ENCODE data around the gene RNF157.
A peak's percentile ranks its signal among the peaks of the same experiment; 100 is the strongest.

Gene RNF157

GRCh38 chr17:76197911-76198310, 42.4 kb downstream of the RNF157 start:
- DNase-seq (ENCODE audit: extremely low spot score), result no peak
- ChIA-PET CTCF (no interaction called here), POLR2A (no interaction called here)
- TF ChIP-seq SUZ12 (IDR thresholded peaks at IDR 0.05) (no peak), FOXK2 (IDR thresholded peaks at IDR 0.05) (no peak), FOXA1 (IDR thresholded peaks at IDR 0.05) (no peak), ELF4 (IDR thresholded peaks at IDR 0.05) (no peak), ZNF384 (IDR thresholded peaks at IDR 0.05) (no peak), NFRKB (IDR thresholded peaks at IDR 0.05) (no peak), L3MBTL2 (conservative IDR thresholded peaks at IDR 0.05) (no peak), HDGF (IDR thresholded peaks at IDR 0.05; ENCODE audit: borderline replicate concordance) (no peak), SP1 (IDR thresholded peaks at IDR 0.05) (no peak), TARDBP (IDR thresholded peaks at IDR 0.05) (no peak)
- TF ChIP-seq, protein P1, sequence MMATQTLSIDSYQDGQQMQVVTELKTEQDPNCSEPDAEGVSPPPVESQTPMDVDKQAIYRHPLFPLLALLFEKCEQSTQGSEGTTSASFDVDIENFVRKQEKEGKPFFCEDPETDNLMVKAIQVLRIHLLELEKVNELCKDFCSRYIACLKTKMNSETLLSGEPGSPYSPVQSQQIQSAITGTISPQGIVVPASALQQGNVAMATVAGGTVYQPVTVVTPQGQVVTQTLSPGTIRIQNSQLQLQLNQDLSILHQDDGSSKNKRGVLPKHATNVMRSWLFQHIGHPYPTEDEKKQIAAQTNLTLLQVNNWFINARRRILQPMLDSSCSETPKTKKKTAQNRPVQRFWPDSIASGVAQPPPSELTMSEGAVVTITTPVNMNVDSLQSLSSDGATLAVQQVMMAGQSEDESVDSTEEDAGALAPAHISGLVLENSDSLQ (IDR thresholded peaks at IDR 0.05), result no peak

- POLR2A ChIA-PET, result no interaction called here
- TF ChIP-seq SUZ12 (IDR thresholded peaks at IDR 0.05) (no peak), LEF1 (IDR thresholded peaks at IDR 0.05; ENCODE audit: borderline replicate concordance) (no peak), ELF4 (IDR thresholded peaks at IDR 0.05) (no peak), ZNF384 (IDR thresholded peaks at IDR 0.05) (no peak), HDGF (IDR thresholded peaks at IDR 0.05; ENCODE audit: borderline replicate concordance) (no peak), BHLHE40 (IDR thresholded peaks at IDR 0.05; ENCODE audit: borderline replicate concordance) (no peak)
- TF ChIP-seq, protein P1 (IDR thresholded peaks at IDR 0.05), result no peak
- CTCF ChIA-PET, result interaction anchor here (0.9 to 1.0 kb wide), 2 partner anchors 15 to 83 kb away, joined by 3 read pairs; no protein-coding TSS in a partner anchor
- DNase-seq (ENCODE audit: extremely low spot score), result no peak
Observed at GRCh38 chr17:76196675-76197074, 43.6 kb downstream of the RNF157 start.

DNA sequence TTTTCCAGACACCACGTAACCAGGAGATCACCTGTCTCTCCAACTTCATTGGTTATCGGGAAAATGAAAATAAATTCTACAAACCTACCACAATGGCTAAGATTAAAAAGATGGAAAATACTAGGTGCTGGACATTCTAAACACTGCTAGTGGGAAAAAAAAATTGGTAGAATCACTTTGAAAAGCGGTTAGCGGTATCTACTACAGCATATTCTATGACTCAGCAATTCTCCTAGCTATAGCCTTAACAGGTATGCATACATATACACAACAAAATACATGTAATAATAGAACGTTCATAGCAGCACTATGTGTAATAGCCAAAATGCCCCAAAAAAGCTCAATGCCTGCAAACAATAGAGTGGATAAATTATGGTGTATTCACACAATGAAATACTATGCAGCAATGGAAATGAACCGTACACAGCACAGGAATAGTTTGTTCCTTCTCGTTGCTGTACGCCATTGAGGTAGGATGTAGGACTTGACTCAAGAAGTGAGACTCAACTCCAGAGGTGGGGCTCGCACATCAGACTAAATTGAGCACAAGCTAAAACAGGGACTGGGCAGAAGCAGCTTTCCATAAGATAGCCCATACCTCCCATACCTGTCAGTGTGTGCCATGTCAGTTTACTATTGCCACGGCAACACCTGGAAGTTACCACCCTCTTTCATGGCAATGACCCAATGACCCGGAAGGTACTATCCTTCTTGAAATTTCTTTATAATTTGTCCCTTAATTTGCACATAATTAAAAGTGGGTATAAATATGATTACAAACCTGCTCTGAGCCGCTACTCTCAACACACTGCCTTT, 44.8 kb downstream of the RNF157 start:
- no peak for DNase-seq (ENCODE audit: extremely low spot score)
- CTCF ChIA-PET, result interaction anchor here (0.9 to 1.0 kb wide), 2 partner anchors 14 to 84 kb away, joined by 3 read pairs; no protein-coding TSS in a partner anchor
- POLR2A ChIA-PET, result no interaction called here
- no peak for TF ChIP-seq FOXK2 (IDR thresholded peaks at IDR 0.05)
- TF ChIP-seq ZNF384 (IDR thresholded peaks at IDR 0.05), result no peak
- no peak for TF ChIP-seq SUZ12 (IDR thresholded peaks at IDR 0.05)
- no peak for TF ChIP-seq TARDBP (IDR thresholded peaks at IDR 0.05)
- no peak for TF ChIP-seq ARNT (IDR thresholded peaks at IDR 0.05)
- no peak for TF ChIP-seq HDGF (IDR thresholded peaks at IDR 0.05; ENCODE audit: borderline replicate concordance)
- no peak for TF ChIP-seq LEF1 (IDR thresholded peaks at IDR 0.05; ENCODE audit: borderline replicate concordance)
- TF ChIP-seq CTBP1 (IDR thresholded peaks at IDR 0.05; ENCODE audit: borderline replicate concordance), result no peak
- TF ChIP-seq BHLHE40 (IDR thresholded peaks at IDR 0.05; ENCODE audit: borderline replicate concordance), result no peak
- TF ChIP-seq, protein P1 (IDR thresholded peaks at IDR 0.05), result no peak
- no peak for TF ChIP-seq NFRKB (IDR thresholded peaks at IDR 0.05)
- TF ChIP-seq L3MBTL2 (conservative IDR thresholded peaks at IDR 0.05), result no peak
- TF ChIP-seq SP1 (IDR thresholded peaks at IDR 0.05), result no peak

- ChIA-PET POLR2A (interaction anchor here (1.0 kb wide), 1 partner anchor 73 kb away, joined by 3 read pairs; no protein-coding TSS in a partner anchor), CTCF (interaction anchor here (0.7 to 2.6 kb wide), 3 partner anchors 10 to 86 kb away, joined by 4 to 22 read pairs (median 5); no protein-coding TSS in a partner anchor)
- peak; percentile 40 for DNase-seq (ENCODE audit: extremely low spot score)
- TF ChIP-seq TARDBP (IDR thresholded peaks at IDR 0.05), result no peak
- no peak for TF ChIP-seq FOXM1 (IDR thresholded peaks at IDR 0.05; ENCODE audit: borderline replicate concordance)
- TF ChIP-seq, protein P1 (IDR thresholded peaks at IDR 0.05), result no peak
- TF ChIP-seq ELF4 (IDR thresholded peaks at IDR 0.05), result no peak
- no peak for TF ChIP-seq L3MBTL2 (conservative IDR thresholded peaks at IDR 0.05)
- TF ChIP-seq ARNT (IDR thresholded peaks at IDR 0.05), result no peak
- TF ChIP-seq NFRKB (IDR thresholded peaks at IDR 0.05), result no peak
- TF ChIP-seq ZNF384 (IDR thresholded peaks at IDR 0.05), result no peak
- TF ChIP-seq CTBP1 (IDR thresholded peaks at IDR 0.05; ENCODE audit: borderline replicate concordance), result no peak
Observed at GRCh38 chr17:76193591-76193990, 46.7 kb downstream of the RNF157 start.

GRCh38 chr17:76191896-76192295, 48.4 kb downstream of the RNF157 start:
- CTCF ChIA-PET, result interaction anchor here (2.6 kb wide), 1 partner anchor 10 kb away, joined by 22 read pairs; no protein-coding TSS in a partner anchor
- no peak for DNase-seq (ENCODE audit: extremely low spot score)
- POLR2A ChIA-PET, result interaction anchor here (0.7 to 1.3 kb wide), 3 partner anchors 12 to 49 kb away, joined by 3 read pairs; no protein-coding TSS in a partner anchor
- no peak for TF ChIP-seq LEF1 (IDR thresholded peaks at IDR 0.05; ENCODE audit: borderline replicate concordance)
- TF ChIP-seq TARDBP (IDR thresholded peaks at IDR 0.05), result no peak
- TF ChIP-seq, protein P1 (IDR thresholded peaks at IDR 0.05), result no peak
- TF ChIP-seq BHLHE40 (IDR thresholded peaks at IDR 0.05; ENCODE audit: borderline replicate concordance), result no peak
- no peak for TF ChIP-seq HDGF (IDR thresholded peaks at IDR 0.05; ENCODE audit: borderline replicate concordance)
- no peak for TF ChIP-seq SP1 (IDR thresholded peaks at IDR 0.05)
- no peak for TF ChIP-seq NFRKB (IDR thresholded peaks at IDR 0.05)
- no peak for TF ChIP-seq ELF4 (IDR thresholded peaks at IDR 0.05)
- TF ChIP-seq ARNT (IDR thresholded peaks at IDR 0.05), result no peak
- no peak for TF ChIP-seq FOXM1 (IDR thresholded peaks at IDR 0.05; ENCODE audit: borderline replicate concordance)
- no peak for TF ChIP-seq FOXA1 (IDR thresholded peaks at IDR 0.05)
- no peak for TF ChIP-seq CTBP1 (IDR thresholded peaks at IDR 0.05; ENCODE audit: borderline replicate concordance)
- no peak for TF ChIP-seq FOXK2 (IDR thresholded peaks at IDR 0.05)
- TF ChIP-seq L3MBTL2 (conservative IDR thresholded peaks at IDR 0.05), result no peak

Data from HEK293T (cell line).